Endodermal cell (in vitro differentiated cells): ENCODE data around the gene MRRF. TPM values are rescaled to one million over a fixed set of nuclear protein-coding genes. Genes with fewer than 3 reads are reported as not detected.

Experiments used
- DNase-seq: peaks from one replicate; pipeline ENCODE4 v3.0.0-alpha.2; 2017
- H3K27ac ChIP-seq: 2 replicates; pipeline ENCODE4 v1.5.1; 2013; ENCODE audit warnings: mild to moderate bottlenecking, low read depth, low read length, moderate library complexity
- H3K27me3 ChIP-seq: 2 replicates; pipeline ENCODE4 v1.6.1; 2013; ENCODE audit warnings: mild to moderate bottlenecking, low read length, moderate library complexity; ENCODE audit not compliant: insufficient read depth, control insufficient read depth, poor library complexity, severe bottlenecking
- H3K36me3 ChIP-seq: 2 replicates; pipeline ENCODE4 v1.7.0; 2013; ENCODE audit warnings: mild to moderate bottlenecking, low read length, moderate library complexity; ENCODE audit not compliant: control insufficient read depth, insufficient read depth
- H3K4me1 ChIP-seq: one replicate; pipeline ENCODE4 v1.7.0; 2013; ENCODE audit warnings: low read length; ENCODE audit not compliant: control insufficient read depth, insufficient read depth
- H3K4me3 ChIP-seq: 2 replicates; pipeline ENCODE4 v1.5.1; 2013; ENCODE audit warnings: mild to moderate bottlenecking, low read length, moderate library complexity
- H3K9ac ChIP-seq: 2 replicates; pipeline ENCODE4 v1.6.1; 2013; ENCODE audit warnings: mild to moderate bottlenecking, low read length, moderate library complexity; ENCODE audit not compliant: poor library complexity, severe bottlenecking; ENCODE audit errors: extremely low read depth
- H3K9me3 ChIP-seq: 2 replicates; pipeline ENCODE4 v1.6.1; 2013; ENCODE audit warnings: mild to moderate bottlenecking, low read length, moderate library complexity; ENCODE audit not compliant: control insufficient read depth
- H3K27ac Mint-ChIP-seq: 2 replicates; pipeline ENCODE4 v1.8.0; 2020; ENCODE audit warnings: mixed read lengths
- H3K27me3 Mint-ChIP-seq: 2 replicates; pipeline ENCODE4 v1.8.0; 2021; ENCODE audit warnings: mild to moderate bottlenecking, mixed read lengths; ENCODE audit not compliant: insufficient read depth
- H3K36me3 Mint-ChIP-seq: 2 replicates; pipeline ENCODE4 v1.8.0; 2020; ENCODE audit warnings: low read depth, mixed read lengths
- H3K4me1 Mint-ChIP-seq: 2 replicates; pipeline ENCODE4 v1.8.0; 2020; ENCODE audit warnings: mixed read lengths
- H3K4me3 Mint-ChIP-seq: 2 replicates; pipeline ENCODE4 v1.8.0; 2020; ENCODE audit warnings: mild to moderate bottlenecking, moderate library complexity, mixed read lengths
- H3K9me3 Mint-ChIP-seq: 2 replicates; pipeline ENCODE4 v1.8.0; 2020; ENCODE audit warnings: mild to moderate bottlenecking, mixed read lengths
- WGBS, 2 experiments: methylation state at CpG; one replicate each; pipeline versions ENCODE4 v1.1.5 to v1.1.7; 2013; ENCODE audit warnings: missing lambda C conversion rate in 2 of 2, mixed read lengths in 1 of 2; ENCODE audit not compliant: insufficient coverage in 1 of 2, insufficient read length in 1 of 2; 5-methylcytosine and 5-hydroxymethylcytosine counted together
- total RNA-seq, 2 donors: library from RNA; stranded (reverse); fragmentation: NEBNext Ultra II Directional in 1 of 2; extraction: Animal tissue kit (Norgen Biotek cat#: 25700) in 1 of 2; gene quantifications; 2 replicates in 1 of 2; 3 replicates in 1 of 2; pipeline ENCODE4 v1.2.1, GENCODE V29; 2021
- TF ChIP-seq, protein P1 (sequence below): fragments of 200-600 bp; sonication (generic); conservative IDR thresholded peaks from 2 replicates; pipeline ENCODE4 v1.5.0; 2021; ENCODE audit warnings: antibody characterized with exemption, mild to moderate bottlenecking

MRRF gene
- total RNA-seq, 2 donors from 2014 or later, result 25.8 to 27.6 TPM

DNA sequence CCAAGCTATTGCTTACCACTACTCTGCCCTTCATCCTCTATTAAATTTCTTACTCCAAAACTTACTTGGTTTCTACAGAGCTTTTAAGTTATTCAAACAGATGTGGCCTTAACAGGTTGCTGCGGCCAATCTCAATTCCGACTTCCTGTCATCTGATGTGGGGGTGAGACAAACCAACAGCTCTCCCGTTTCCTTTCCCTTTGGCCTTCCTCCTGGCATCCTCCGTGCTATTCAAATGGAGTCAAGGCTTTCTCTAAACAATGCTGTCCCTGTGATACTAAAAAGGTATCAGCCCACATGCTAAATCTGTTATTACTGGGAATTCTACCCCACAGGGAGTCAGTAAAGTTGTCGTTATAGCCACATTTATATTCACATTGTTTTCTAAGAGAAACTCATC, 11.9 kb upstream of the MRRF start:
- TF ChIP-seq, protein P1, sequence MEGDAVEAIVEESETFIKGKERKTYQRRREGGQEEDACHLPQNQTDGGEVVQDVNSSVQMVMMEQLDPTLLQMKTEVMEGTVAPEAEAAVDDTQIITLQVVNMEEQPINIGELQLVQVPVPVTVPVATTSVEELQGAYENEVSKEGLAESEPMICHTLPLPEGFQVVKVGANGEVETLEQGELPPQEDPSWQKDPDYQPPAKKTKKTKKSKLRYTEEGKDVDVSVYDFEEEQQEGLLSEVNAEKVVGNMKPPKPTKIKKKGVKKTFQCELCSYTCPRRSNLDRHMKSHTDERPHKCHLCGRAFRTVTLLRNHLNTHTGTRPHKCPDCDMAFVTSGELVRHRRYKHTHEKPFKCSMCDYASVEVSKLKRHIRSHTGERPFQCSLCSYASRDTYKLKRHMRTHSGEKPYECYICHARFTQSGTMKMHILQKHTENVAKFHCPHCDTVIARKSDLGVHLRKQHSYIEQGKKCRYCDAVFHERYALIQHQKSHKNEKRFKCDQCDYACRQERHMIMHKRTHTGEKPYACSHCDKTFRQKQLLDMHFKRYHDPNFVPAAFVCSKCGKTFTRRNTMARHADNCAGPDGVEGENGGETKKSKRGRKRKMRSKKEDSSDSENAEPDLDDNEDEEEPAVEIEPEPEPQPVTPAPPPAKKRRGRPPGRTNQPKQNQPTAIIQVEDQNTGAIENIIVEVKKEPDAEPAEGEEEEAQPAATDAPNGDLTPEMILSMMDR, result no peak
- Mint-ChIP-seq H3K36me3 (peaks cover 26% of the 10 kb centered on the region), H3K27me3 (no peaks in the 10 kb centered on the region), H3K4me3 (no peak overlapping the region), H3K4me1 (peaks cover 23% of the 10 kb centered on the region), H3K9me3 (no peaks in the 10 kb centered on the region), H3K27ac (peak overlapping the region; percentile 8)
- H3K36me3 ChIP-seq, result peaks cover 57% of the 10 kb centered on the region
- no peak overlapping the region for H3K27ac ChIP-seq
- no peaks in the 10 kb centered on the region for H3K9me3 ChIP-seq
- 58 to 68% methylated on average over 4 to 5 of the region's 5 CpGs for WGBS, 2 experiments
- no peak overlapping the region for H3K9ac ChIP-seq
- peaks cover 7% of the 10 kb centered on the region for H3K4me1 ChIP-seq
- DNase-seq, result no peak
- no peaks in the 10 kb centered on the region for H3K27me3 ChIP-seq
- no peak overlapping the region for H3K4me3 ChIP-seq

DNA sequence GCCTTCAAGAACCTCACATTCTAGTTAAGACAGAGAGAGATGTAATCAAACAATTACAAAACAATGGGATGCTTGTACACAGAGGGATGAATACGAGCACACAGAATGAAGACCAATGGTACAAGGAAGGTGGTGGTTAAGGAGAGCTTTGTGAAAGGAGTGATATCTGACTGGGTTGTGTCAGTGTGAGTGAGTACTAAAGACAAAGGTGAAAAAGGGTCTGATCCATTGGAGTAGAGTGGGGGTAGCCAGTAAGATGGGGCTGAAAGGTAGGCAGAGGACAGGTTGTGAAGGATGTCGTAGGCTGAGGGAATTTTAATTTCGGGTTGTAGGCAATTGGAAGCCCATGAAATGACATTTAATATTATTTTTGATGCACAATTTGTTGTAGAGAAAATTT, 9.9 kb upstream of the MRRF start:
- Histone ChIP-seq H3K27ac (no peak overlapping the region), H3K36me3 (peaks cover 57% of the 10 kb centered on the region), H3K27me3 (no peaks in the 10 kb centered on the region), H3K4me3 (no peak overlapping the region), H3K4me1 (peaks cover 7% of the 10 kb centered on the region), H3K9ac (no peak overlapping the region), H3K9me3 (no peaks in the 10 kb centered on the region)
- Mint-ChIP-seq H3K4me1 (peaks cover 23% of the 10 kb centered on the region), H3K9me3 (no peaks in the 10 kb centered on the region), H3K4me3 (no peak overlapping the region), H3K36me3 (peaks cover 36% of the 10 kb centered on the region), H3K27me3 (no peaks in the 10 kb centered on the region), H3K27ac (no peak overlapping the region)
- DNase-seq, result no peak
- TF ChIP-seq, protein P1, result no peak
- WGBS, 2 experiments, result 96 to 97% methylated on average over 3 of the region's 3 CpGs

DNA sequence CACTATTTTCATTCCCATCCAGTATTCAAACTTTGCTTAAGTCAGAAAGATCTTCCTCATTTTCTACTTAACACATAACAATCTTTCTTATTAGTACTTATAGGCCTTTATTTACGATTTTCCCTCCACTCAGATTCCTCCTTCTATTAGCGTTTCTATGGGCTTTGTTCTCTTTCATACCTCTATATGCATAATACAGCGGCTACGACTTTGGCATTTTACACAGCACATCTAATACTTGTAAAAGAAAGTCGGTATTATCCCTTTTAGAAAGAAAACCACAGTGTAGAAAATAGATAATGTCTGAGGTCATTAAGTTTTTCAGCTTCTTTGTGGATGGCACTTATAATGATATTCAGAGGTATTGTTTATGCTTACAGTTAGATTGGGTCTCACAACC, 8.5 kb upstream of the MRRF start:
- Mint-ChIP-seq H3K27me3 (no peaks in the 10 kb centered on the region), H3K4me1 (peaks cover 23% of the 10 kb centered on the region), H3K9me3 (no peaks in the 10 kb centered on the region), H3K36me3 (peaks cover 35% of the 10 kb centered on the region), H3K27ac (no peak overlapping the region), H3K4me3 (no peak overlapping the region)
- H3K4me1 ChIP-seq, result peaks cover 7% of the 10 kb centered on the region
- TF ChIP-seq, protein P1, result no peak
- no peak for DNase-seq
- H3K27me3 ChIP-seq, result no peaks in the 10 kb centered on the region
- no peak overlapping the region for H3K9ac ChIP-seq
- H3K4me3 ChIP-seq, result no peak overlapping the region
- WGBS, 2 experiments, result 91 to 94% methylated on average over 2 to 5 of the region's 5 CpGs
- peaks cover 59% of the 10 kb centered on the region for H3K36me3 ChIP-seq
- H3K27ac ChIP-seq, result no peak overlapping the region
- no peaks in the 10 kb centered on the region for H3K9me3 ChIP-seq
